Measurements from ENCODE around the gene MRRF. TPM values are rescaled to one million over a fixed set of nuclear protein-coding genes. Genes with fewer than 3 reads are reported as not detected.

Gene MRRF
- total and polyA plus RNA-seq, 5 donors from 2014 or later = 13.9 to 24.9 (median 20.0) TPM

- Mint-ChIP-seq H3K36me3 (no peaks in the 10 kb centered on the region), H3K4me1 (peaks cover 0 to 11% (median 3%) of the 10 kb centered on the region in 4 donors), H3K4me3 (peak overlapping the region in 2 of 4 donors; percentile 79 to 88), H3K27me3 (peaks cover 49% of the 10 kb centered on the region), H3K9me3 (peaks cover 0 to 4% (median 0%) of the 10 kb centered on the region in 7 donors), H3K27ac (no peak overlapping the region)
- Histone ChIP-seq H3K27me3 (ENCODE audit: control insufficient read depth, insufficient read depth, low read length) (peaks cover 17% of the 10 kb centered on the region), H3K36me3 (ENCODE audit: control insufficient read depth, insufficient read depth, low read length) (no peaks in the 10 kb centered on the region), H3K9me3 (ENCODE audit: control insufficient read depth in 2 of 2, low read length in 2 of 2) (no peaks in the 10 kb centered on the region), H3K4me1 (ENCODE audit: control insufficient read depth, insufficient read depth, low read length, poor library complexity, severe bottlenecking) (peaks cover 8% of the 10 kb centered on the region), H3K27ac (ENCODE audit: insufficient read depth, low read length, poor library complexity, severe bottlenecking) (no peak overlapping the region), H3K4me3 (ENCODE audit: low read depth, low read length) (no peak overlapping the region)
- peak in 1 of 3 donors; percentile 12 for DNase-seq
- ATAC-seq (ENCODE audit: low read depth in 2 of 2) = no peak
Measured at GRCh38 chr9:122346478-122347347, 82.0 kb downstream of the MRRF start.

GRCh38 chr9:122347348-122348287 lies 82.9 kb downstream of the MRRF start:
- no peaks in the 10 kb centered on the region for H3K36me3 Mint-ChIP-seq
- peaks cover 8% of the 10 kb centered on the region for H3K4me1 ChIP-seq (ENCODE audit: control insufficient read depth, insufficient read depth, low read length, poor library complexity, severe bottlenecking)
- H3K36me3 ChIP-seq (ENCODE audit: control insufficient read depth, insufficient read depth, low read length) = no peaks in the 10 kb centered on the region
- peaks cover 49% of the 10 kb centered on the region for H3K27me3 Mint-ChIP-seq
- H3K27ac ChIP-seq (ENCODE audit: insufficient read depth, low read length, poor library complexity, severe bottlenecking) = no peak overlapping the region
- ATAC-seq (ENCODE audit: low read depth in 2 of 2) (no peak), DNase-seq (peak in 1 of 3 donors; percentile 12)
- H3K27me3 ChIP-seq (ENCODE audit: control insufficient read depth, insufficient read depth, low read length) = peaks cover 17% of the 10 kb centered on the region
- H3K27ac Mint-ChIP-seq = peak overlapping the region in 1 of 3 donors; percentile 25
- H3K4me3 Mint-ChIP-seq = peak overlapping the region in 2 of 4 donors; percentile 79 to 88
- no peaks in the 10 kb centered on the region for H3K9me3 ChIP-seq (ENCODE audit: control insufficient read depth in 2 of 2, low read length in 2 of 2)
- H3K4me1 Mint-ChIP-seq = peaks cover 0 to 11% (median 3%) of the 10 kb centered on the region in 4 donors
- H3K4me3 ChIP-seq (ENCODE audit: low read depth, low read length) = no peak overlapping the region
- peaks cover 0 to 4% (median under 1%) of the 10 kb centered on the region in 7 donors for H3K9me3 Mint-ChIP-seq

- H3K27me3 Mint-ChIP-seq = peaks cover 46% of the 10 kb centered on the region
- DNase-seq = no peak
- ATAC-seq (ENCODE audit: low read depth in 2 of 2) = no peak
Measured at GRCh38 chr9:122348288-122348777, 83.7 kb downstream of the MRRF start.

GRCh38 chr9:122348791-122349190 lies 84.1 kb downstream of the MRRF start:
- Histone ChIP-seq H3K27ac (ENCODE audit: insufficient read depth, low read length, poor library complexity, severe bottlenecking) (no peak overlapping the region), H3K4me3 (ENCODE audit: low read depth, low read length) (no peak overlapping the region), H3K4me1 (ENCODE audit: control insufficient read depth, insufficient read depth, low read length, poor library complexity, severe bottlenecking) (peaks cover 8% of the 10 kb centered on the region), H3K36me3 (ENCODE audit: control insufficient read depth, insufficient read depth, low read length) (no peaks in the 10 kb centered on the region), H3K27me3 (ENCODE audit: control insufficient read depth, insufficient read depth, low read length) (peaks cover 17% of the 10 kb centered on the region), H3K9me3 (ENCODE audit: control insufficient read depth in 2 of 2, low read length in 2 of 2) (no peaks in the 10 kb centered on the region)
- Mint-ChIP-seq H3K4me3 (peak overlapping the region in 1 of 4 donors; percentile 3), H3K4me1 (peaks cover 0 to 11% (median 3%) of the 10 kb centered on the region in 4 donors), H3K27me3 (peaks cover 45% of the 10 kb centered on the region), H3K9me3 (peaks cover 0 to 4% (median 2%) of the 10 kb centered on the region in 7 donors), H3K36me3 (no peaks in the 10 kb centered on the region), H3K27ac (no peak overlapping the region)
- ATAC-seq (ENCODE audit: low read depth in 2 of 2) = no peak
- no peak for DNase-seq

More at GRCh38 chr9:122348288-122348777, 83.7 kb downstream of the MRRF start:
- peaks cover 17% of the 10 kb centered on the region for H3K27me3 ChIP-seq (ENCODE audit: control insufficient read depth, insufficient read depth, low read length)
- H3K4me1 Mint-ChIP-seq = peaks cover 0 to 11% (median 3%) of the 10 kb centered on the region in 4 donors
- no peak overlapping the region for H3K27ac Mint-ChIP-seq
- peaks cover 0 to 4% (median 2%) of the 10 kb centered on the region in 7 donors for H3K9me3 Mint-ChIP-seq
- H3K4me3 ChIP-seq (ENCODE audit: low read depth, low read length) = no peak overlapping the region
- H3K4me3 Mint-ChIP-seq = peak overlapping the region in 1 of 4 donors; percentile 3
- H3K9me3 ChIP-seq (ENCODE audit: control insufficient read depth in 2 of 2, low read length in 2 of 2) = no peaks in the 10 kb centered on the region
- no peak overlapping the region for H3K27ac ChIP-seq (ENCODE audit: insufficient read depth, low read length, poor library complexity, severe bottlenecking)
- H3K36me3 Mint-ChIP-seq = no peaks in the 10 kb centered on the region
- H3K4me1 ChIP-seq (ENCODE audit: control insufficient read depth, insufficient read depth, low read length, poor library complexity, severe bottlenecking) = peaks cover 8% of the 10 kb centered on the region
- no peaks in the 10 kb centered on the region for H3K36me3 ChIP-seq (ENCODE audit: control insufficient read depth, insufficient read depth, low read length)

GRCh38 chr9:122349201-122349600 lies 84.5 kb downstream of the MRRF start:
- H3K4me1 ChIP-seq (ENCODE audit: control insufficient read depth, insufficient read depth, low read length, poor library complexity, severe bottlenecking) = peaks cover 8% of the 10 kb centered on the region
- H3K27ac ChIP-seq (ENCODE audit: insufficient read depth, low read length, poor library complexity, severe bottlenecking) = no peak overlapping the region
- peaks cover 17% of the 10 kb centered on the region for H3K27me3 ChIP-seq (ENCODE audit: control insufficient read depth, insufficient read depth, low read length)
- H3K4me3 ChIP-seq (ENCODE audit: low read depth, low read length) = no peak overlapping the region
- ATAC-seq (ENCODE audit: low read depth in 2 of 2) (no peak), DNase-seq (no peak)
- peaks cover 0 to 4% (median 0%) of the 10 kb centered on the region in 7 donors for H3K9me3 Mint-ChIP-seq
- no peaks in the 10 kb centered on the region for H3K36me3 ChIP-seq (ENCODE audit: control insufficient read depth, insufficient read depth, low read length)
- H3K27ac Mint-ChIP-seq = no peak overlapping the region
- H3K4me1 Mint-ChIP-seq = peaks cover 0 to 11% (median 3%) of the 10 kb centered on the region in 4 donors
- H3K4me3 Mint-ChIP-seq = peak overlapping the region in 1 of 4 donors; percentile 5
- H3K36me3 Mint-ChIP-seq = no peaks in the 10 kb centered on the region
- H3K27me3 Mint-ChIP-seq = peaks cover 45% of the 10 kb centered on the region
- no peaks in the 10 kb centered on the region for H3K9me3 ChIP-seq (ENCODE audit: control insufficient read depth in 2 of 2, low read length in 2 of 2)

GRCh38 chr9:122350577-122351355 lies 86.1 kb downstream of the MRRF start:
- ATAC-seq (ENCODE audit: low read depth in 2 of 2) = peak; percentile 75 to 79
- H3K4me3 Mint-ChIP-seq = no peak overlapping the region
- peak; percentile 56 to 69 (median 63) for DNase-seq
- Histone ChIP-seq H3K4me1 (ENCODE audit: control insufficient read depth, insufficient read depth, low read length, poor library complexity, severe bottlenecking) (peaks cover 8% of the 10 kb centered on the region), H3K27ac (ENCODE audit: insufficient read depth, low read length, poor library complexity, severe bottlenecking) (no peak overlapping the region), H3K9me3 (ENCODE audit: control insufficient read depth in 2 of 2, low read length in 2 of 2) (no peaks in the 10 kb centered on the region), H3K36me3 (ENCODE audit: control insufficient read depth, insufficient read depth, low read length) (no peaks in the 10 kb centered on the region), H3K4me3 (ENCODE audit: low read depth, low read length) (no peak overlapping the region), H3K27me3 (ENCODE audit: control insufficient read depth, insufficient read depth, low read length) (peaks cover 11% of the 10 kb centered on the region)
- no peak overlapping the region for H3K27ac Mint-ChIP-seq
- peaks cover 0 to 11% (median 3%) of the 10 kb centered on the region in 4 donors for H3K4me1 Mint-ChIP-seq
- H3K36me3 Mint-ChIP-seq = no peaks in the 10 kb centered on the region
- peaks cover 0 to 4% (median 0%) of the 10 kb centered on the region in 7 donors for H3K9me3 Mint-ChIP-seq
- H3K27me3 Mint-ChIP-seq = peaks cover 36% of the 10 kb centered on the region

All from CD4-positive, CD25-positive, alpha-beta regulatory T cell (primary cell).